Measurements from ENCODE around the gene ABCD4. TPM values are rescaled to one million over a fixed set of nuclear protein-coding genes. Genes with fewer than 3 reads are reported as not detected.

The ABCD4 gene
- polyA plus RNA-seq, 1 donor, result 150 TPM

GRCh38 chr14:74260525-74261233, 42.1 kb downstream of the ABCD4 start:
- DNase-seq, result no peak

- no peak for DNase-seq
These were observed 43.2 kb downstream of the ABCD4 start for GRCh38 chr14:74259513-74259912.

GRCh38 chr14:74258764-74259035, 44.0 kb downstream of the ABCD4 start:
- no peak for DNase-seq

- DNase-seq, result no peak
These were observed 44.6 kb downstream of the ABCD4 start for GRCh38 chr14:74257941-74258763.

- DNase-seq, result no peak
These were observed 45.4 kb downstream of the ABCD4 start for GRCh38 chr14:74257078-74257940.

GRCh38 chr14:74255281-74255680, 47.5 kb downstream of the ABCD4 start:
- no peak for DNase-seq

GRCh38 chr14:74249433-74250375, 53.0 kb downstream of the ABCD4 start:
- no peak for DNase-seq

GRCh38 chr14:74248017-74248416, 54.7 kb downstream of the ABCD4 start:
- DNase-seq, result no peak

- no peak for DNase-seq
These were observed 56.2 kb downstream of the ABCD4 start for GRCh38 chr14:74246542-74246941.

- no peak for DNase-seq
These were observed 57.4 kb downstream of the ABCD4 start for GRCh38 chr14:74245292-74245691.

GRCh38 chr14:74244115-74244514, 58.6 kb downstream of the ABCD4 start:
- DNase-seq, result no peak

- no peak for DNase-seq
These were observed 59.7 kb downstream of the ABCD4 start for GRCh38 chr14:74243051-74243450.

GRCh38 chr14:74242780-74243042, 60.0 kb downstream of the ABCD4 start:
- DNase-seq, result no peak

GRCh38 chr14:74242021-74242779, 60.5 kb downstream of the ABCD4 start:
- no peak for DNase-seq

GRCh38 chr14:74241652-74242017, 61.1 kb downstream of the ABCD4 start:
- DNase-seq, result no peak

- DNase-seq, result peak; percentile 29
These were observed 61.7 kb downstream of the ABCD4 start for GRCh38 chr14:74240794-74241651.

- DNase-seq, result no peak
These were observed 62.6 kb downstream of the ABCD4 start for GRCh38 chr14:74239848-74240793.

- no peak for DNase-seq
These were observed 63.5 kb downstream of the ABCD4 start, which contains the start of gene VSX2 for GRCh38 chr14:74238974-74239847. TSS of gene VSX2 (plus strand) at chr14:74239449. CDS start at chr14:74239562, 113 bp downstream.

Data from left kidney (tissue), 2 donors.